GM12874 (cell line): ENCODE results near the gene DMD.

Experiments used
- TF ChIP-seq, protein P1 (sequence below): IDR thresholded peaks from 2 replicates; pipeline ENCODE4 v1.5.1; 2011; ENCODE audit warnings: low read depth, mild to moderate bottlenecking, control low read depth, low read length, moderate library complexity; ENCODE audit not compliant: insufficient read depth

The DMD gene

DNA sequence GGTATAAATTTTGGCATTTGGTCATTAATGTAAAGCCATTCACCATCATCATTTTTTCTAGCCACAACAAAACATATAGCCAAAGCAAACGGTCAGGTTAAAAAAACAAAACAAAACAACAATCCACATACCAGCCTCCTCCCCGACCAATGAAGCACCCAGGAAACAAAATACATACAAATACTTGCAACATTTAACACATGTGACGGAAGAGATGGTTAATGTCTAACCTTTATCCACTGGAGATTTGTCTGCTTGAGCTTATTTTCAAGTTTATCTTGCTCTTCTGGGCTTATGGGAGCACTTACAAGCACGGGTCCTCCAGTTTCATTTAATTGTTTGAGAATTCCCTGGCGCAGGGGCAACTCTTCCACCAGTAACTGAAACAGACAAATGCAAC, 1282.0 kb downstream of the DMD start:
- TF ChIP-seq, protein P1, sequence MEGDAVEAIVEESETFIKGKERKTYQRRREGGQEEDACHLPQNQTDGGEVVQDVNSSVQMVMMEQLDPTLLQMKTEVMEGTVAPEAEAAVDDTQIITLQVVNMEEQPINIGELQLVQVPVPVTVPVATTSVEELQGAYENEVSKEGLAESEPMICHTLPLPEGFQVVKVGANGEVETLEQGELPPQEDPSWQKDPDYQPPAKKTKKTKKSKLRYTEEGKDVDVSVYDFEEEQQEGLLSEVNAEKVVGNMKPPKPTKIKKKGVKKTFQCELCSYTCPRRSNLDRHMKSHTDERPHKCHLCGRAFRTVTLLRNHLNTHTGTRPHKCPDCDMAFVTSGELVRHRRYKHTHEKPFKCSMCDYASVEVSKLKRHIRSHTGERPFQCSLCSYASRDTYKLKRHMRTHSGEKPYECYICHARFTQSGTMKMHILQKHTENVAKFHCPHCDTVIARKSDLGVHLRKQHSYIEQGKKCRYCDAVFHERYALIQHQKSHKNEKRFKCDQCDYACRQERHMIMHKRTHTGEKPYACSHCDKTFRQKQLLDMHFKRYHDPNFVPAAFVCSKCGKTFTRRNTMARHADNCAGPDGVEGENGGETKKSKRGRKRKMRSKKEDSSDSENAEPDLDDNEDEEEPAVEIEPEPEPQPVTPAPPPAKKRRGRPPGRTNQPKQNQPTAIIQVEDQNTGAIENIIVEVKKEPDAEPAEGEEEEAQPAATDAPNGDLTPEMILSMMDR: no peak

DNA sequence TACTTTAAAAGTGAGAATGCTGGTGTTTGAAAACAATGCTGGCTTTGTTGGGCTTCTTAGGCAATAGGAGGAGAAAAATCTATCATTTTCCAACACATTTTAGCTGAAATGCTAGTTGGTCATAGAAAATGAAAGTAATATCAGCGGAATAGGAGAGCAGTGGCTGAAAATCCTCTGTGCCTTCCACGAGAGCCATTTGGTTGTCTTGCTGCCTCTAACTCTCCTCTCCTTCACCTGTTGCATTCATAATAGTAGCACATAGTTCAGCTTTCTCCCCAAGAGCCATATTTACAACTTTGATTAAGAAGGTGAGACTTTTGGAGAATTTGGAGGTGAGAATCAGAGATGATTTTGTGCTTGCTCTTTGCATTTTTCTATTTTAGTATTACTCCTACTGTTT, 1290.1 kb downstream of the DMD start:
- TF ChIP-seq, protein P1: no peak

DNA sequence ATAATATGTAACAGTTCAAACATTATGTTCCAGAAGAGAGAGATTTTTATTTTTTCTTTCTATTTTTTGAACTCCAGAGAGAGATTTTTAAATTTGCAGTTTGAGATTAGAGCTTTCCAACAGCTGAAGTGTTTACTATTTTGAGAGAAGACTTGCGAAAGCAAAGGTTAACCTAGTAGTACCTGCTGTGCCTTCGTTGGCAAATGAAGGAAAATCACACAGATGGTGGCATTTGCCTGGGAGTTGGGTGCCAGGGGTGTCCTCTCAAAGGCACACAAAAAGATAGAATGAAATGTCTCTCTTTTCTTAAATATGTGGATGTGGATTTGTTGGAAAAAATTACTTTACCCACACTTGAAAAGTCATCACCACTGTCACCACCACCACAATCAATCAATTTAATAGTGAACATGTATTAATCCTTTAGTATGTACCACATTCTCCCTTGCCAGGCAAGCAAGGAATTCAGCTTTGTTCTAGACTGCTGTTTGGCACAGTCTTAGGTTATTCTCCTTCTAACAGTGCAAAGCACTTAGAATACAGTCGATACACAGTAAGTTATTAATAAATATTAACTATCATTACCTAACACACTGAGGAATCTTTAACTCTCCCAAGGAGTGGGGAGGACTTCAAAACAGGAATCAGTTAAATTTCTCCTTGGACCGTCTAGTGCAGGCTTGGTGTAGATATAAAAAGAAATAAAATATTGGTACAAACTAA, 1301.3 kb downstream of the DMD start:
- TF ChIP-seq, protein P1: no peak

DNA sequence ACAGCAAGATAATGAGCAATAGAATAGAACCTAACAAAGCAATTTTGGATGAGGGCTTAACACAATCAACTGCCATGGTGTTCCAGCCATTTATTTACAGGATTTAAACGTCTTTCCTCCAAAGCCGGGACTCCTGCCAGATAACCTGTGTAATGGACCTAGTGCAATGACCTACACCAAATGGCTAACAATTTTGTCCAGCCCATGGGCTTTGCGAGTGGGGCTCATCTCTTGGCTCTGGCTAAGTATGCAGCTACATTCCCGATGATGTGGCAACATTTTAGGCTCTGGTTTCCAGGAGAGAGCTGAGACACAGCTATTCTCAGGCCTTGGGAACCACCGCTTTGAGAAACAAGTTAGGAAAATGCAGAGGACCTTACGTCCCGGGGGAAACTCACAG, 1317.2 kb downstream of the DMD start:
- TF ChIP-seq, protein P1: no peak

DNA sequence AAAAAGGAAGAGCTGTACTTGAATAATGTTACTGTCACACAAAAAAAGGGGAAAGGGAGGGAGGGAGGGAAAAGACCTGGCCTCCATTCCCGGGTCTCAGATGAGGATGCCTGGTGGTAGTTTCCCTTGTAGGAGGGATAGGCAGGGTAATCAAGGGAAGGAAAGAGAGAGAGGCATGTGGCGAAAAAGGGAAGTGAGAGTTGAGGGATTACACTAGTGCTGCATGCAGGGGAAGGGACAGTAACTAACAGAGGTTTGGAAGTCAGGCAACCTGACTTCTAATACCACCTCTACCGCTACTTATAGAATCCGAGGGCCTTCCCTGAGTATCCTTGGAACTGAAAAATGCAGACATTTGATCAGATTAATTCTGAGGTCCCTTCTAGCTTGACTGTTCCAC, 1317.8 kb downstream of the DMD start:
- TF ChIP-seq, protein P1: no peak

DNA sequence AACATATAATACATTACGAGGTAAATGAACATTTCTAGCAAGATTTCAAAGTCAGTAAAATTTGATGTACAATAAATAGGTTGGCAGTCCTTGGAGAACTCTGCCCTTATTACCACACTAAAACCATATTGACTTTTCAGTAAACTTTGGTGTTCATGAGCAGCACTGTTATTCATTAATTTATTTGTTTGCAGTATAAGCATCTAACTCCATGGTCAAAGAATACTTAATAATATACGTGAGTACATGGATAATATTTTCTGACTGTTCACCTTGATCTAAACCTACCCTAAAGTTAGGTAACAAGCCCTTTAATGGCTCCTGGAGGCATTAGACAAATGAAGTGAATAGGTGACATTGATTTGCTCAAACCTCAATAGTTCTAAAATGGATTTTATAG, 1322.3 kb downstream of the DMD start:
- TF ChIP-seq, protein P1: no peak

DNA sequence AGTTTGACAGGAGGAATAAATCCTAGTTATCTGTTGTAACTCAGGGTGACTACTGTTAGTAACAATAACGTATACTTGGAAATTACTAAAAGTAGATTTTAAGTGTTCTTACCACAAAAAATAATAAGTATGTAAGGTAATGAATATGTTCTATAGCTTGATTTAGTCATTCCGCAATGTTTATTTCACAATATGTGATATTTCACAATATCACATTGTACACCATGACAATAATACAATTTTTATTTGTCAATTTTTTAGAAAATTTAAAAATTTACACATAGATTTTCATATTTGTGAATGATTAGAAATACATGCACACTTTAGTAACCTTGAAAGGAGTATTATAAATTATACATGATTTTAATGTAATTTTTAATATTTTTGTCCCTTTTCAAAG, 1326.8 kb downstream of the DMD start:
- TF ChIP-seq, protein P1: no peak

DNA sequence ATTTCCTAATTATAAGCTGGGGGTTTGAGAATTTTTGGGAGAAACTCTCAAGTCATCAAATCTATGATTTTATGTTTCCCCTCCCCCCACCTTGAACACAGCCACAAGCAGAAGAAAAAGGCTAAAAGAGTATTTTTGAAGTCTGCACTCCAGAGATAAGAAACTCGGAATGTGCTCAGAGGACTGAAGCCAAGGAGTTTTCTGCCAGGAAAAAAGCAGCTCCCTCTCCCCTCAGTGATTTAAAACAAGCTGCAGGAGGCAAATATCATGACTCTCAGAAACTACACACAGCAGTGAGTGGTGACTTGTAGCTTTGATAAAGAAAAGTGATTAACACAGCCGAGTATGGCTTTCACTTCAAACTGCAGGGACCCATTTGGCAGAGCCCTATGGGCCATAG, 1339.3 kb downstream of the DMD start:
- TF ChIP-seq, protein P1: no peak
